Sigmoid colon (tissue), 7 donors: ENCODE data around the gene C11orf54. TPM values are rescaled to one million over a fixed set of nuclear protein-coding genes. Genes with fewer than 3 reads are reported as not detected.

Source experiments
- DNase-seq: peaks from one replicate; pipeline ENCODE4 v3.0.0-alpha.2; 2019
- H3K27ac ChIP-seq, 4 donors: fragments of 200-600 bp; sonication (generic); one replicate each; pipeline ENCODE4 v1.5.1; 2016 to 2019; ENCODE audit warnings: mild to moderate bottlenecking in 1 of 4
- H3K27me3 ChIP-seq, 3 donors: fragments of 200-600 bp; sonication (generic); one replicate each; pipeline ENCODE4 v1.5.1; 2019; ENCODE audit warnings: mild to moderate bottlenecking in 1 of 3
- H3K36me3 ChIP-seq, 4 donors: fragments of 200-600 bp; sonication (generic); one replicate each; pipeline ENCODE4 v1.5.1; 2016 to 2019
- H3K4me1 ChIP-seq, 4 donors: fragments of 200-600 bp; sonication (generic); one replicate each; pipeline ENCODE4 v1.5.1; 2017 to 2019
- H3K4me3 ChIP-seq, 4 donors: fragments of 200-600 bp; sonication (generic); one replicate each; pipeline ENCODE4 v1.5.1; 2017 to 2019; ENCODE audit warnings: mild to moderate bottlenecking in 2 of 4, moderate library complexity in 1 of 4
- H3K9me3 ChIP-seq, 4 donors: fragments of 200-600 bp in 3 of 4; sonication (generic) in 3 of 4; one replicate each; pipeline versions ENCODE4 v1.5.1 to v1.6.1; 2013 to 2019
- CTCF ChIP-seq, 4 experiments: fragments of 450-650 bp in 3 of 4; fragments of 200-600 bp in 1 of 4; IDR thresholded peaks; one replicate each; pipeline ENCODE4 v1.5.1; 2016 to 2019; ENCODE audit warnings: antibody characterized with exemption in 4 of 4, mild to moderate bottlenecking in 3 of 4, moderate library complexity in 2 of 4
- EP300 ChIP-seq, 4 donors: sonication (generic); formaldehyde crosslinking; IDR thresholded peaks; one replicate each; pipeline ENCODE4 v1.6.1; 2017; ENCODE audit warnings: antibody characterized with exemption in 4 of 4
- POLR2A ChIP-seq, 2 donors: fragments of 450-650 bp; IDR thresholded peaks; one replicate each; pipeline ENCODE4 v1.6.1; 2016; ENCODE audit warnings: antibody characterized with exemption in 2 of 2, mild to moderate bottlenecking in 2 of 2, moderate library complexity in 2 of 2
- POLR2AphosphoS5 ChIP-seq, 4 donors: sonication (generic); formaldehyde crosslinking; IDR thresholded peaks; one replicate each; pipeline ENCODE4 v1.6.1; 2017; ENCODE audit warnings: antibody characterized with exemption in 4 of 4
- WGBS, 2 donors: extraction: QIAGEN DNeasy Blood & Tissue Kit; methylation state at CpG; one replicate each; pipeline ENCODE4 v1.1.7; 2013; 5-methylcytosine and 5-hydroxymethylcytosine counted together
- intact Hi-C: fragments of 100-400 bp; cut with DNase I; formaldehyde crosslinking; loops from one replicate; pipeline ENCODE4 v1.15.1; 2023
- polyA plus RNA-seq, 3 donors: library from polyadenylated mRNA; stranded (reverse); fragments of 200-250 nt; gene quantifications; one replicate each; pipeline ENCODE4 v1.2.3, GENCODE V29; 2013
- total RNA-seq, 4 donors: library from RNA; depleted of rRNA; stranded (reverse); fragments of >200 nt; gene quantifications; one replicate each; pipeline ENCODE4 v1.1.0, GENCODE V29; 2016
- donor health status: healthy with polysubstance abuse.
- donor health status: Bipolar disorder and iron deficiency.
- donor health status: healthy.

The C11orf54 gene
- total and polyA plus RNA-seq, 7 donors: 23.7 to 82.8 (median 43.8) TPM

DNA sequence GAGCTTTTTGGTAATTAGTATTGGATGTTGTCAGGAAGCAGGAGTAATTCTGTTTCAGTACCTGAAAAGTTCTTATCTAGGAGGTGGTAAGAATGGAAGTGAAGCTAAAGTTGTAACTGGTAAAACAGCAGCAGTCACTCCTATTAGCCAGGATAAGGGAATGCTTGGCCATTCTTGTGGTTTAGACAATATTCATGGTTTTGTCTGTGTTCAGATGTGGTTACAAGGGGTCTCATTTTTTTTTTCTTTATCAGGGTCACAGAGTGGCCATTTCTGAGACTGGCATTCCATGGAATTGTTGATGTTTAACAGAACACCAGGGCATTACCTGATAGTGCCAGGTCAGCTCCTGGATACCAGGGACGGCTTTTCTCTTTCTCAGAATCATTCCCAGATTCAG, 24.0 kb upstream of the C11orf54 start:
- Histone ChIP-seq H3K4me1 (no peaks in the 10 kb centered on the region), H3K36me3 (peaks cover 0 to 44% (median 5%) of the 10 kb centered on the region in 4 donors), H3K27ac (no peak overlapping the region), H3K9me3 (no peaks in the 10 kb centered on the region), H3K27me3 (no peaks in the 10 kb centered on the region), H3K4me3 (no peak overlapping the region)
- no peak for DNase-seq
- 94 to 97% methylated on average over 1 of the region's 1 CpG for WGBS, 2 donors
- TF ChIP-seq POLR2A (IDR thresholded peaks at IDR 0.05) (no peak), EP300 (IDR thresholded peaks at IDR 0.05) (no peak), POLR2AphosphoS5 (IDR thresholded peaks at IDR 0.05) (no peak), CTCF (IDR thresholded peaks at IDR 0.05) (no peak)
- intact Hi-C loops: no loop called here

DNA sequence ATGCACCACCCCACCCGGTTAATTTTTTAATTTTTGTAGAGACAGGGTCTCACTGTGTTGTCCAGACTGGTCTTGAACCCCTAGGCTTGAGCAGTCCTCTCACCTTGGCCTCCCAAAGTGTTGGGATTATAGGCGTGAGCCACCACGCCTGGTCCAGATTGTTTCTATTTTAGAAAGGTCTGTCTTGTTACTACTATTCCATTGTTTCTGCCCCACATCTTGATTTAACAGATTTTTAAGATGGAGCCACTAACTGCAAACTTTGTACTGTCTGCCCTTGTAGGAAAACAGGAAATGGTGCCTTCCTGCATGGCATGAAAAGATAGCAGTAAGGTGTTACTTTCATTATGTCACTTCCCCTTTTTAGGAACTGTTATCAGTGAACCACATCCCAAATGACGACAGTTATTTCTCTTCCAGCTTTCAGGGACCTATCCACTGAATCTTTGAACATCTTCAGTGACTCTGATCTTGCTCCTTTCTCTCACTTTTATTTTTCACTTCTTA, 23.4 kb upstream of the C11orf54 start:
- Histone ChIP-seq H3K36me3 (peaks cover 0 to 49% (median 8%) of the 10 kb centered on the region in 4 donors), H3K27me3 (no peaks in the 10 kb centered on the region), H3K27ac (no peak overlapping the region), H3K9me3 (no peaks in the 10 kb centered on the region), H3K4me3 (no peak overlapping the region), H3K4me1 (no peaks in the 10 kb centered on the region)
- no peak for DNase-seq
- 73 to 79% methylated on average over 4 of the region's 4 CpGs for WGBS, 2 donors
- TF ChIP-seq POLR2A (IDR thresholded peaks at IDR 0.05) (no peak), POLR2AphosphoS5 (IDR thresholded peaks at IDR 0.05) (no peak), CTCF (IDR thresholded peaks at IDR 0.05) (no peak), EP300 (IDR thresholded peaks at IDR 0.05) (no peak)
- intact Hi-C loops: no loop called here

DNA sequence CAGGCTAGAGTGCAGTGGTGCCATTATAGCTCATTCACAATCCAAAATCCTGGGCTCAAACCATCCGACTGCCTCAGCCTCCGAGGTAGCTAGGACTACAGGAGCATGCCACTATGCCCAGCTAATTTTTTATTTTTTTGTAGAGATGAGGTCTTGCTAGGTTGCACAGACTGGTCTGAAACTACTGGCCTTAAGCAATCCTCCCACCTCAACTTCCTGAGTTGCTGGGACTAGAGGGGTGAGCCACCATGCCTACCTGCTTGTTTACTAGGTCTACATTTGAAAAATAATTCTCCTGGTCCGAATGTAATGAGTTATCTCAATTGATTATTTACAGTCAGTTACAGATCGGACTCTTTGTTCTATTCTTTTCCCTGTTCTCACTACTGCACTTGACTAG, 22.2 kb upstream of the C11orf54 start:
- Histone ChIP-seq H3K9me3 (no peaks in the 10 kb centered on the region), H3K27ac (no peak overlapping the region), H3K4me3 (no peak overlapping the region), H3K4me1 (no peaks in the 10 kb centered on the region), H3K27me3 (no peaks in the 10 kb centered on the region), H3K36me3 (peaks cover 0 to 58% (median 10%) of the 10 kb centered on the region in 4 donors)
- TF ChIP-seq POLR2A (IDR thresholded peaks at IDR 0.05) (no peak), CTCF (IDR thresholded peaks at IDR 0.05) (no peak), EP300 (IDR thresholded peaks at IDR 0.05) (no peak), POLR2AphosphoS5 (IDR thresholded peaks at IDR 0.05) (no peak)
- intact Hi-C loops: no loop called here
- DNase-seq: no peak
- 94 to 95% methylated on average over 4 of the region's 4 CpGs for WGBS, 2 donors

DNA sequence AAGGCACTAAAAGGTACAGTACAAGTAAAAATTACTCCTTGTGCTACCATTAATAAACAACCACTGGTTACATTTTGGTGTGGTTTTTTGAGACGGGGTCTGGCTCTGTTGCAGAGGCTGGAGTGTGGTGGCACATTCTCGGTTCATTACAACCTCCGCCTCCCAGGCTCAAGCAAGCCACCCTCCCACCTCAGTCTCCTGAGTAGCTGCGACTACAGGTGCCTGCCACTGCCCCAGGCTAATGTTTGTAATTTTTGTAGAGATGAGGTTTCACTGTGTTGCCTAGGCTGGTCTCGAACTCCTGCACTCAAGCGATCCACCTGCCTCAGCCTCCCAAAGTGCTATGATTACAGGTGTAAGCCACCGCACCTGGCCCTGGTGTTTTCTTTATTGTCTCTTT, 20.9 kb upstream of the C11orf54 start:
- Histone ChIP-seq H3K9me3 (no peaks in the 10 kb centered on the region), H3K27me3 (no peaks in the 10 kb centered on the region), H3K27ac (no peak overlapping the region), H3K4me3 (no peak overlapping the region), H3K36me3 (peaks cover 0 to 64% (median 9%) of the 10 kb centered on the region in 4 donors), H3K4me1 (no peaks in the 10 kb centered on the region)
- no peak for DNase-seq
- WGBS, 2 donors: 95 to 97% methylated on average over 7 of the region's 7 CpGs
- TF ChIP-seq EP300 (IDR thresholded peaks at IDR 0.05) (no peak), POLR2AphosphoS5 (IDR thresholded peaks at IDR 0.05) (no peak), POLR2A (IDR thresholded peaks at IDR 0.05) (no peak), CTCF (IDR thresholded peaks at IDR 0.05) (no peak)
- intact Hi-C loops: no loop called here

- intact Hi-C loops: no loop called here
- TF ChIP-seq CTCF (IDR thresholded peaks at IDR 0.05): no peak
- Histone ChIP-seq H3K27me3 (no peaks in the 10 kb centered on the region), H3K4me3 (no peak overlapping the region), H3K27ac (no peak overlapping the region), H3K36me3 (peaks cover 6 to 74% (median 17%) of the 10 kb centered on the region in 4 donors), H3K4me1 (no peaks in the 10 kb centered on the region), H3K9me3 (no peaks in the 10 kb centered on the region)
- no peak for DNase-seq
- WGBS, 2 donors: 94 to 97% methylated on average over 1 of the region's 1 CpG
Observed at GRCh38 chr11:93724089-93724488, 17.4 kb upstream of the C11orf54 start.
